Stomach (tissue), 9 donors: ENCODE results near the gene PARP11. TPM values are rescaled to one million over a fixed set of nuclear protein-coding genes. Genes with fewer than 3 reads are reported as not detected.
A peak's percentile ranks its signal among the peaks of the same experiment; 100 is the strongest.

Experiments
- DNase-seq, 2 donors: peaks; one replicate each; pipeline versions ENCODE4 v3.0.0 to v3.0.0-alpha.2; 2013 to 2019
- H3K27ac ChIP-seq, 5 donors: fragments of 200-600 bp in 4 of 5; sonication (generic) in 4 of 5; one replicate each; pipeline ENCODE4 v1.5.1; 2013 to 2019; ENCODE audit warnings: mild to moderate bottlenecking in 1 of 5, moderate library complexity in 1 of 5
- H3K27me3 ChIP-seq, 3 donors: fragments of 200-600 bp; sonication (generic); one replicate each; pipeline ENCODE4 v1.5.1; 2017 to 2019; ENCODE audit warnings: mixed run types in 1 of 3
- H3K36me3 ChIP-seq, 4 donors: fragments of 200-600 bp; sonication (generic); 1 replicate in 3 of 4; 2 replicates in 1 of 4; pipeline ENCODE4 v1.5.1; 2016 to 2019
- H3K4me1 ChIP-seq, 4 donors: fragments of 200-600 bp; sonication (generic); one replicate each; pipeline ENCODE4 v1.5.1; 2016 to 2019
- H3K4me3 ChIP-seq, 4 donors: fragments of 200-600 bp; sonication (generic) in 3 of 4; one replicate each; pipeline ENCODE4 v1.5.1; 2016 to 2019; ENCODE audit warnings: mild to moderate bottlenecking in 1 of 4
- H3K9me3 ChIP-seq, 4 donors: fragments of 200-600 bp; sonication (generic); one replicate each; pipeline ENCODE4 v1.5.1; 2016 to 2019
- CTCF ChIP-seq, 7 experiments: fragments of 450-650 bp in 4 of 7; fragments of 200-600 bp in 3 of 7; sonication (generic) in 3 of 7; IDR thresholded peaks; one replicate each; pipeline ENCODE4 v1.5.1; 2016 to 2019; ENCODE audit warnings: antibody characterized with exemption in 7 of 7, control low read depth in 2 of 7, mild to moderate bottlenecking in 1 of 7
- EP300 ChIP-seq: sonication (generic); formaldehyde crosslinking; IDR thresholded peaks from one replicate; pipeline ENCODE4 v1.6.1; 2017; ENCODE audit warnings: antibody characterized with exemption
- POLR2A ChIP-seq, 4 donors: fragments of 450-650 bp; IDR thresholded peaks; one replicate each; pipeline ENCODE4 v1.6.1; 2016; ENCODE audit warnings: antibody characterized with exemption in 4 of 4, control low read depth in 2 of 4, mild to moderate bottlenecking in 1 of 4, moderate library complexity in 1 of 4
- POLR2AphosphoS5 ChIP-seq, 3 donors: sonication (generic); formaldehyde crosslinking; IDR thresholded peaks; one replicate each; pipeline ENCODE4 v1.6.1; 2016; ENCODE audit warnings: antibody characterized with exemption in 3 of 3
- WGBS, 5 donors: extraction: QIAGEN DNeasy Blood & Tissue Kit in 3 of 5; methylation state at CpG; one replicate each; pipeline versions ENCODE4 v1.1.5 to v1.1.7; 2013 to 2018; 5-methylcytosine and 5-hydroxymethylcytosine counted together
- intact Hi-C: fragments of 100-400 bp; cut with DNase I; formaldehyde crosslinking; loops from one replicate; pipeline ENCODE4 v1.15.1; 2023; ENCODE audit warnings: low total_unique reads
- polyA plus RNA-seq, 3 donors: library from polyadenylated mRNA; stranded (reverse); fragments of 200-250 nt; gene quantifications; one replicate each; pipeline ENCODE4 v1.2.3, GENCODE V29; 2013
- total RNA-seq, 5 donors: library from RNA; depleted of rRNA; stranded (reverse); fragments of >200 nt; gene quantifications; one replicate each; pipeline versions ENCODE4 v1.1.0 to v1.2.3, GENCODE V29; 2014 to 2016
- donor health status: healthy with polysubstance abuse.
- donor health status: Bipolar disorder and iron deficiency.
- donor health status: healthy.

The PARP11 gene
- total and polyA plus RNA-seq, 8 donors: 1.4 to 8.1 (median 3.7) TPM

GRCh38 chr12:3790642-3791041 is 82.6 kb downstream of the PARP11 start:
- intact Hi-C loops: no loop called here

GRCh38 chr12:3789838-3790237 is 83.4 kb downstream of the PARP11 start:
- WGBS, 5 donors: 75 to 100% (median 91%) methylated on average over 1 of the region's 1 CpG
- Histone ChIP-seq H3K4me3 (no peak overlapping the region), H3K36me3 (no peaks in the 10 kb centered on the region), H3K4me1 (no peaks in the 10 kb centered on the region), H3K27me3 (no peaks in the 10 kb centered on the region), H3K9me3 (peaks cover 0 to 5% (median 0%) of the 10 kb centered on the region in 4 donors), H3K27ac (no peak overlapping the region)
- intact Hi-C loops: no loop called here
- DNase-seq: no peak
- TF ChIP-seq EP300 (no peak), POLR2A (IDR thresholded peaks at IDR 0.05) (no peak), POLR2AphosphoS5 (IDR thresholded peaks at IDR 0.05) (no peak), CTCF (IDR thresholded peaks at IDR 0.05) (no peak)

More at GRCh38 chr12:3790642-3791041, 82.6 kb downstream of the PARP11 start:
- no peak for DNase-seq
- 87 to 91% (median 90%) methylated on average over 2 of the region's 2 CpGs for WGBS, 5 donors
- H3K27ac ChIP-seq: no peak overlapping the region
- H3K36me3 ChIP-seq: no peaks in the 10 kb centered on the region
- H3K4me3 ChIP-seq: no peak overlapping the region
- peaks cover 0 to 5% (median 0%) of the 10 kb centered on the region in 4 donors for H3K9me3 ChIP-seq
- TF ChIP-seq EP300: no peak
- no peak for TF ChIP-seq POLR2AphosphoS5 (IDR thresholded peaks at IDR 0.05)
- TF ChIP-seq CTCF (IDR thresholded peaks at IDR 0.05): no peak
- TF ChIP-seq POLR2A (IDR thresholded peaks at IDR 0.05): no peak
- no peaks in the 10 kb centered on the region for H3K27me3 ChIP-seq
- peaks cover 0 to 3% (median 0%) of the 10 kb centered on the region in 4 donors for H3K4me1 ChIP-seq

GRCh38 chr12:3777206-3777809 is 95.9 kb downstream of the PARP11 start:
- WGBS, 5 donors: 51 to 66% (median 59%) methylated on average over 3 of the region's 3 CpGs
- no peak for TF ChIP-seq EP300
- no peak for TF ChIP-seq POLR2AphosphoS5 (IDR thresholded peaks at IDR 0.05)
- peak in 5 of 7 experiments; percentile 19 to 67 (median 62) for TF ChIP-seq CTCF (IDR thresholded peaks at IDR 0.05)
- no peak for TF ChIP-seq POLR2A (IDR thresholded peaks at IDR 0.05)
- intact Hi-C loops: loop anchor here (5.0 to 10.0 kb wide), 2 partner anchors 123 to 475 kb away; no protein-coding TSS in a partner anchor
- peak in 1 of 2 donors; percentile 74 for DNase-seq
- Histone ChIP-seq H3K4me1 (no peaks in the 10 kb centered on the region), H3K36me3 (no peaks in the 10 kb centered on the region), H3K9me3 (no peaks in the 10 kb centered on the region), H3K27me3 (no peaks in the 10 kb centered on the region), H3K4me3 (no peak overlapping the region), H3K27ac (no peak overlapping the region)

- H3K9me3 ChIP-seq: no peaks in the 10 kb centered on the region
- DNase-seq: no peak
- intact Hi-C loops: loop anchor here (5.0 to 10.0 kb wide), 2 partner anchors 121 to 473 kb away; no protein-coding TSS in a partner anchor
- no peak overlapping the region for H3K4me3 ChIP-seq
- H3K27me3 ChIP-seq: no peaks in the 10 kb centered on the region
- no peaks in the 10 kb centered on the region for H3K36me3 ChIP-seq
- H3K4me1 ChIP-seq: no peaks in the 10 kb centered on the region
- no peak overlapping the region for H3K27ac ChIP-seq
- TF ChIP-seq CTCF (IDR thresholded peaks at IDR 0.05): no peak
- no peak for TF ChIP-seq POLR2AphosphoS5 (IDR thresholded peaks at IDR 0.05)
- no peak for TF ChIP-seq POLR2A (IDR thresholded peaks at IDR 0.05)
- TF ChIP-seq EP300: no peak
- 78 to 88% (median 88%) methylated on average over 5 of the region's 5 CpGs for WGBS, 5 donors
Observed at GRCh38 chr12:3775385-3776035, 97.7 kb downstream of the PARP11 start.
